ENCODE results near the gene TRIM29. TPM values are rescaled to one million over a fixed set of nuclear protein-coding genes. Genes with fewer than 3 reads are reported as not detected.

Gene TRIM29
- total RNA-seq, 1 experiment from 2014 or later = not detected

- DNase-seq = peak; percentile 86
- peaks cover 8 to 14% of the 10 kb centered on the region in 2 experiments for H3K4me1 Mint-ChIP-seq
- Histone ChIP-seq H4K8ac (replicated peaks; ENCODE audit: insufficient read length, low read depth, low read length) (no peak overlapping the region), H4K5ac (ENCODE audit: insufficient read length, low read depth, low read length) (no peak overlapping the region), H3K4me2 (ENCODE audit: insufficient read depth, insufficient read length, low read length) (no peak overlapping the region), H2AFZ (ENCODE audit: low read length) (no peak overlapping the region), H3K56ac (ENCODE audit: insufficient read length, low read depth, low read length) (no peak overlapping the region), H2AK5ac (ENCODE audit: insufficient read length, low read length) (no peak overlapping the region), H3K27me3 (ENCODE audit: insufficient read depth, low read length) (peaks cover 20% of the 10 kb centered on the region), H2BK15ac (ENCODE audit: low read depth, low read length) (no peak overlapping the region), H2BK120ac (ENCODE audit: low read depth, low read length, poor library complexity, severe bottlenecking) (no peak overlapping the region), H2BK12ac (ENCODE audit: insufficient read length, low read depth, low read length) (no peak overlapping the region), H3K4ac (ENCODE audit: low read depth, low read length) (no peak overlapping the region), H3K9ac (ENCODE audit: extremely low read depth, insufficient read length, low read length) (no peak overlapping the region), H3K14ac (ENCODE audit: insufficient read depth, low read length) (no peak overlapping the region), H3K9me3 (ENCODE audit: control insufficient read depth, low read depth, low read length) (no peaks in the 10 kb centered on the region), H3K4me1 (ENCODE audit: insufficient read depth, low read length) (no peaks in the 10 kb centered on the region; the same call in 1 of the 2 replicates), H3K79me2 (ENCODE audit: insufficient read depth, low read length) (no peaks in the 10 kb centered on the region), H3K23me2 (ENCODE audit: insufficient read length, low read depth, low read length, poor library complexity, severe bottlenecking) (peaks cover 10% of the 10 kb centered on the region), H4K91ac (ENCODE audit: insufficient read length, low read depth, low read length) (no peak overlapping the region), H3K18ac (ENCODE audit: insufficient read length, low read depth, low read length) (no peak overlapping the region), H3K79me1 (ENCODE audit: insufficient read depth, low read depth, low read length, poor library complexity, severe bottlenecking) (no peaks in the 10 kb centered on the region), H4K20me1 (ENCODE audit: control insufficient read depth, insufficient read depth, insufficient read length) (no peaks in the 10 kb centered on the region), H3K23ac (ENCODE audit: insufficient read length, low read depth, low read length) (no peak overlapping the region), H2BK20ac (ENCODE audit: low read depth, low read length, poor library complexity, severe bottlenecking) (no peak overlapping the region), H2BK5ac (ENCODE audit: insufficient read length, low read length) (no peak overlapping the region), H3T11ph (ENCODE audit: low read length) (no peak overlapping the region), H3K27ac (ENCODE audit: insufficient read length, low read depth, low read length) (no peak overlapping the region)
- H3K36me3 Mint-ChIP-seq (ENCODE audit: insufficient read depth in 1 of 3, low read depth in 3 of 3) = no peaks in the 10 kb centered on the region
- TF ChIP-seq CTCF (conservative IDR thresholded peaks at IDR 0.05) = peak; percentile 85
- no peak overlapping the region for H3K4me3 Mint-ChIP-seq
- H3K27ac Mint-ChIP-seq = no peak overlapping the region
- no CpG with 5 or more reads among the region's 24 CpGs for WGBS (ENCODE audit: extremely low coverage, insufficient read length, low lambda C conversion rate)
- H3K9me3 Mint-ChIP-seq = peaks cover 0 to 4% of the 10 kb centered on the region in 2 experiments; a peak in 1 of 5 replicates
- H3K27me3 Mint-ChIP-seq (ENCODE audit: low read depth) = peaks cover 98% of the 10 kb centered on the region
These were observed 34.4 kb upstream of the TRIM29 start for GRCh38 chr11:120172054-120172911.

All from H9 (cell line).